Measurements from ENCODE around the gene SALL1. TPM values are rescaled to one million over a fixed set of nuclear protein-coding genes. Genes with fewer than 3 reads are reported as not detected.

The SALL1 gene
- total RNA-seq, 3 donors from 2014 or later (not counting 1 experiment from before 2014, with no cell fraction given), result not detected

GRCh38 chr16:51152691-51153576 lies 1.9 kb upstream of the SALL1 start:
- Mint-ChIP-seq H3K27me3 (ENCODE audit: low read depth in 2 of 2) (peaks cover 49 to 58% of the 10 kb centered on the region in 2 donors), H3K27ac (no peak overlapping the region), H3K9me3 (no peaks in the 10 kb centered on the region), H3K36me3 (no peaks in the 10 kb centered on the region), H3K4me1 (no peaks in the 10 kb centered on the region), H3K4me3 (no peak overlapping the region)
- ATAC-seq (no peak), DNase-seq (no peak)
- intact Hi-C loops (cut with micrococcal nuclease), result no loop called here
- Histone ChIP-seq H3K27ac (ENCODE audit: low read length) (no peak overlapping the region), H3K9me3 (ENCODE audit: control insufficient read depth, insufficient read depth, low read length) (no peaks in the 10 kb centered on the region), H3K4me3 (ENCODE audit: low read length) (no peak overlapping the region), H3K36me3 (ENCODE audit: control insufficient read depth, insufficient read depth, low read length) (no peaks in the 10 kb centered on the region), H3K27me3 (ENCODE audit: control insufficient read depth, insufficient read depth, low read length) (peaks cover 20% of the 10 kb centered on the region), H3K4me1 (ENCODE audit: control insufficient read depth, insufficient read depth, low read length) (no peaks in the 10 kb centered on the region)
- 11% methylated on average over 49 of the region's 60 CpGs for WGBS (ENCODE audit: insufficient coverage)
- TF ChIP-seq, protein P1, sequence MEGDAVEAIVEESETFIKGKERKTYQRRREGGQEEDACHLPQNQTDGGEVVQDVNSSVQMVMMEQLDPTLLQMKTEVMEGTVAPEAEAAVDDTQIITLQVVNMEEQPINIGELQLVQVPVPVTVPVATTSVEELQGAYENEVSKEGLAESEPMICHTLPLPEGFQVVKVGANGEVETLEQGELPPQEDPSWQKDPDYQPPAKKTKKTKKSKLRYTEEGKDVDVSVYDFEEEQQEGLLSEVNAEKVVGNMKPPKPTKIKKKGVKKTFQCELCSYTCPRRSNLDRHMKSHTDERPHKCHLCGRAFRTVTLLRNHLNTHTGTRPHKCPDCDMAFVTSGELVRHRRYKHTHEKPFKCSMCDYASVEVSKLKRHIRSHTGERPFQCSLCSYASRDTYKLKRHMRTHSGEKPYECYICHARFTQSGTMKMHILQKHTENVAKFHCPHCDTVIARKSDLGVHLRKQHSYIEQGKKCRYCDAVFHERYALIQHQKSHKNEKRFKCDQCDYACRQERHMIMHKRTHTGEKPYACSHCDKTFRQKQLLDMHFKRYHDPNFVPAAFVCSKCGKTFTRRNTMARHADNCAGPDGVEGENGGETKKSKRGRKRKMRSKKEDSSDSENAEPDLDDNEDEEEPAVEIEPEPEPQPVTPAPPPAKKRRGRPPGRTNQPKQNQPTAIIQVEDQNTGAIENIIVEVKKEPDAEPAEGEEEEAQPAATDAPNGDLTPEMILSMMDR (IDR thresholded peaks at IDR 0.05), result no peak

- peaks cover 47 to 58% of the 10 kb centered on the region in 2 donors for H3K27me3 Mint-ChIP-seq (ENCODE audit: low read depth in 2 of 2)
- H3K9me3 Mint-ChIP-seq, result no peaks in the 10 kb centered on the region
- peaks cover 20% of the 10 kb centered on the region for H3K27me3 ChIP-seq (ENCODE audit: control insufficient read depth, insufficient read depth, low read length)
- TF ChIP-seq, protein P1 (IDR thresholded peaks at IDR 0.05), result no peak
- no peaks in the 10 kb centered on the region for H3K36me3 ChIP-seq (ENCODE audit: control insufficient read depth, insufficient read depth, low read length)
- intact Hi-C loops (cut with micrococcal nuclease), result no loop called here
- no peak overlapping the region for H3K4me3 ChIP-seq (ENCODE audit: low read length)
- no peaks in the 10 kb centered on the region for H3K4me1 Mint-ChIP-seq
- no peak overlapping the region for H3K27ac Mint-ChIP-seq
- no peak overlapping the region for H3K27ac ChIP-seq (ENCODE audit: low read length)
- DNase-seq, result no peak
- no peaks in the 10 kb centered on the region for H3K9me3 ChIP-seq (ENCODE audit: control insufficient read depth, insufficient read depth, low read length)
- no peak overlapping the region for H3K4me3 Mint-ChIP-seq
- no peaks in the 10 kb centered on the region for H3K36me3 Mint-ChIP-seq
- H3K4me1 ChIP-seq (ENCODE audit: control insufficient read depth, insufficient read depth, low read length), result no peaks in the 10 kb centered on the region
- WGBS (ENCODE audit: insufficient coverage), result 3% methylated on average over 51 of the region's 56 CpGs
- no peak for ATAC-seq
Observed at GRCh38 chr16:51151961-51152663, 1.0 kb upstream of the SALL1 start.

GRCh38 chr16:51151435-51151960 lies 428 bp upstream of the SALL1 start:
- ATAC-seq, result no peak
- Mint-ChIP-seq H3K27me3 (ENCODE audit: low read depth in 2 of 2) (peaks cover 51 to 58% of the 10 kb centered on the region in 2 donors), H3K4me3 (no peak overlapping the region), H3K4me1 (no peaks in the 10 kb centered on the region), H3K36me3 (no peaks in the 10 kb centered on the region), H3K27ac (no peak overlapping the region), H3K9me3 (no peaks in the 10 kb centered on the region)
- H3K4me1 ChIP-seq (ENCODE audit: control insufficient read depth, insufficient read depth, low read length), result no peaks in the 10 kb centered on the region
- WGBS (ENCODE audit: insufficient coverage), result 4% methylated on average over 58 of the region's 61 CpGs
- H3K9me3 ChIP-seq (ENCODE audit: control insufficient read depth, insufficient read depth, low read length), result no peaks in the 10 kb centered on the region
- H3K36me3 ChIP-seq (ENCODE audit: control insufficient read depth, insufficient read depth, low read length), result no peaks in the 10 kb centered on the region
- intact Hi-C loops (cut with micrococcal nuclease), result no loop called here
- no peak for DNase-seq
- TF ChIP-seq, protein P1 (IDR thresholded peaks at IDR 0.05), result no peak
- no peak overlapping the region for H3K4me3 ChIP-seq (ENCODE audit: low read length)
- H3K27ac ChIP-seq (ENCODE audit: low read length), result no peak overlapping the region
- H3K27me3 ChIP-seq (ENCODE audit: control insufficient read depth, insufficient read depth, low read length), result peaks cover 19% of the 10 kb centered on the region

Measured in natural killer cell (primary cell).